Breast epithelium (tissue), 4 donors: ENCODE data around the gene TMEM132D. TPM values are rescaled to one million over a fixed set of nuclear protein-coding genes. Genes with fewer than 3 reads are reported as not detected.

Experiments
- DNase-seq, 2 donors: peaks; one replicate each; pipeline ENCODE4 v3.0.0-alpha.2; 2019; ENCODE audit warnings: low spot score in 2 of 2
- H3K27ac ChIP-seq, 2 donors: fragments of 200-600 bp; sonication (generic) in 1 of 2; one replicate each; pipeline ENCODE4 v1.5.1; 2016 to 2019; ENCODE audit warnings: mild to moderate bottlenecking in 1 of 2
- H3K27me3 ChIP-seq, 2 donors: fragments of 200-600 bp; sonication (generic) in 1 of 2; one replicate each; pipeline versions ENCODE4 v1.5.1 to v1.6.0; 2017 to 2019; ENCODE audit warnings: control low read depth in 1 of 2, mild to moderate bottlenecking in 1 of 2
- H3K36me3 ChIP-seq: fragments of 200-600 bp; one replicate; pipeline ENCODE4 v1.5.1; 2019
- H3K4me1 ChIP-seq, 2 donors: fragments of 200-600 bp; sonication (generic); one replicate each; pipeline ENCODE4 v1.5.1; 2016 to 2019; ENCODE audit warnings: control low read depth in 1 of 2
- H3K4me3 ChIP-seq, 3 donors: fragments of 200-600 bp; sonication (generic); 1 replicate in 2 of 3; 2 replicates in 1 of 3; pipeline ENCODE4 v1.5.1; 2016 to 2019; ENCODE audit warnings: mild to moderate bottlenecking in 3 of 3, moderate library complexity in 2 of 3
- H3K9me3 ChIP-seq, 2 donors: fragments of 200-600 bp; sonication (generic) in 1 of 2; one replicate each; pipeline ENCODE4 v1.5.1; 2016 to 2019; ENCODE audit warnings: control low read depth in 1 of 2
- CTCF ChIP-seq, 3 donors: fragments of 450-650 bp; IDR thresholded peaks; one replicate each; pipeline ENCODE4 v1.5.1; 2016 to 2017; ENCODE audit warnings: antibody characterized with exemption in 3 of 3, mild to moderate bottlenecking in 3 of 3, moderate library complexity in 3 of 3
- POLR2A ChIP-seq: fragments of 450-650 bp; IDR thresholded peaks from one replicate; pipeline ENCODE4 v1.6.1; 2016; ENCODE audit warnings: antibody characterized with exemption, mild to moderate bottlenecking, moderate library complexity
- POLR2AphosphoS5 ChIP-seq, 3 donors: sonication (generic); formaldehyde crosslinking; IDR thresholded peaks; one replicate each; pipeline ENCODE4 v1.6.1; 2017; ENCODE audit warnings: antibody characterized with exemption in 3 of 3
- intact Hi-C: fragments of 100-400 bp; cut with DNase I; formaldehyde crosslinking; loops from one replicate; pipeline ENCODE4 v1.15.1; 2023; ENCODE audit warnings: low total_unique reads
- total RNA-seq, 3 donors: library from RNA; depleted of rRNA; stranded (reverse); fragments of >200 nt; gene quantifications; one replicate each; pipeline ENCODE4 v1.1.0, GENCODE V29; 2016

Gene TMEM132D
- total RNA-seq, 3 donors from 2014 or later: not detected

GRCh38 chr12:129675496-129675895 is 228.3 kb downstream of the TMEM132D start:
- no peak overlapping the region for H3K4me3 ChIP-seq
- H3K9me3 ChIP-seq: peaks cover 0 to 13% of the 10 kb centered on the region in 2 donors
- no peaks in the 10 kb centered on the region for H3K27me3 ChIP-seq
- H3K36me3 ChIP-seq: no peaks in the 10 kb centered on the region
- intact Hi-C loops: loop anchor here (5.0 kb wide), 1 partner anchor 1723 kb away; no protein-coding TSS in a partner anchor
- no peak overlapping the region for H3K27ac ChIP-seq
- no peaks in the 10 kb centered on the region for H3K4me1 ChIP-seq
- no peak for DNase-seq
- TF ChIP-seq CTCF (IDR thresholded peaks at IDR 0.05) (no peak), POLR2AphosphoS5 (IDR thresholded peaks at IDR 0.05) (no peak), POLR2A (no peak)

- intact Hi-C loops: no loop called here
- no peaks in the 10 kb centered on the region for H3K36me3 ChIP-seq
- DNase-seq: no peak
- no peaks in the 10 kb centered on the region for H3K4me1 ChIP-seq
- TF ChIP-seq CTCF (IDR thresholded peaks at IDR 0.05) (no peak), POLR2AphosphoS5 (IDR thresholded peaks at IDR 0.05) (no peak), POLR2A (no peak)
- H3K4me3 ChIP-seq: no peak overlapping the region
- H3K27me3 ChIP-seq: no peaks in the 10 kb centered on the region
- peaks cover 0 to 5% of the 10 kb centered on the region in 2 donors for H3K9me3 ChIP-seq
- H3K27ac ChIP-seq: no peak overlapping the region
These were observed 230.0 kb downstream of the TMEM132D start for GRCh38 chr12:129673806-129674205.

GRCh38 chr12:129672110-129672509 is 231.7 kb downstream of the TMEM132D start:
- no peak overlapping the region for H3K4me3 ChIP-seq
- TF ChIP-seq POLR2AphosphoS5 (IDR thresholded peaks at IDR 0.05) (no peak), CTCF (IDR thresholded peaks at IDR 0.05) (no peak), POLR2A (no peak)
- peaks cover 0 to 8% of the 10 kb centered on the region in 2 donors for H3K9me3 ChIP-seq
- H3K36me3 ChIP-seq: no peaks in the 10 kb centered on the region
- DNase-seq: no peak
- intact Hi-C loops: no loop called here
- no peaks in the 10 kb centered on the region for H3K4me1 ChIP-seq
- no peak overlapping the region for H3K27ac ChIP-seq
- no peaks in the 10 kb centered on the region for H3K27me3 ChIP-seq

DNA sequence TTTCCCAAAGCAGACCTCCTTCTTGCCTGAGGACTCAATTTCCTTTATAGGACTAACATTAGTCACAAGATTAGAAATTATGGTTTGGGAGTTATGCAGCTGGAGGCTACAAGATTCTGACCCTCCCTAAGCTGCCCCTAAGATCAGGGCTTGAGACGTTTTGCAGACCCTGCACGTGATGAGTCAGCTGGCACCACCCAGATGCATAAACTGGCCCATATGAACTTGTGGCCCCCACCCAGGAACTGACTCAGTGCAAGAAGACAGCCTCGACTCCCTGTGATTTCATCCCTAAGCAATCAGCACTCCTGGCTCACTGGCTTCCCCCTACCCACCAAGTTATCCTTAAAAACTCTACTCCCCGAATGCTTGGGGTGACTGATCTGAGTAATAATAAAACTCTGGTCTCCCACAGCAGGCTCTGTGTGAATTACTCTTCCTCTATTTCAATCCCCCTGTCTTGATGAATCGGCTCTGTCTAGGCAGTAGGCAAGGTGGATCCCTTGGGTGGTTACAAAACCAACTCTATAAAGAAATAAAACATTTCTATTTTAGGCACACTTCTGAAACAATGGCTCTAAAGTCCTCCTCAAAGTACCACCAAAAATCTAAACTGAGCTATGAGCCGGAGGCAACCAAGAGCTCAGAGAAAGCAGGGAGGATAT is 233.4 kb downstream of the TMEM132D start:
- H3K4me3 ChIP-seq: no peak overlapping the region
- no peak for TF ChIP-seq POLR2A
- TF ChIP-seq POLR2AphosphoS5 (IDR thresholded peaks at IDR 0.05): no peak
- TF ChIP-seq CTCF (IDR thresholded peaks at IDR 0.05): no peak
- no peak overlapping the region for H3K27ac ChIP-seq
- H3K4me1 ChIP-seq: no peaks in the 10 kb centered on the region
- H3K9me3 ChIP-seq: peaks cover 0 to 8% of the 10 kb centered on the region in 2 donors
- no peak for DNase-seq
- intact Hi-C loops: no loop called here
- H3K36me3 ChIP-seq: no peaks in the 10 kb centered on the region
- H3K27me3 ChIP-seq: no peaks in the 10 kb centered on the region

- H3K4me3 ChIP-seq: no peak overlapping the region
- TF ChIP-seq POLR2AphosphoS5 (IDR thresholded peaks at IDR 0.05) (no peak), CTCF (IDR thresholded peaks at IDR 0.05) (no peak), POLR2A (no peak)
- no peaks in the 10 kb centered on the region for H3K36me3 ChIP-seq
- H3K9me3 ChIP-seq: peaks cover 0 to 17% of the 10 kb centered on the region in 2 donors
- H3K27ac ChIP-seq: no peak overlapping the region
- no peaks in the 10 kb centered on the region for H3K4me1 ChIP-seq
- intact Hi-C loops: no loop called here
- H3K27me3 ChIP-seq: no peaks in the 10 kb centered on the region
- DNase-seq: no peak
These were observed 238.4 kb downstream of the TMEM132D start for GRCh38 chr12:129665414-129665813.
